HG03457 (cell line): Measurements from ENCODE around the gene SASH3.

Experiments used
- ATAC-seq: cut with Tn5 transposase; IDR thresholded peaks from one replicate; pipeline ENCODE4 v1.9.1; 2021; ENCODE audit warnings: moderate number of reproducible peaks; ENCODE audit not compliant: unreplicated experiment

Gene SASH3

DNA sequence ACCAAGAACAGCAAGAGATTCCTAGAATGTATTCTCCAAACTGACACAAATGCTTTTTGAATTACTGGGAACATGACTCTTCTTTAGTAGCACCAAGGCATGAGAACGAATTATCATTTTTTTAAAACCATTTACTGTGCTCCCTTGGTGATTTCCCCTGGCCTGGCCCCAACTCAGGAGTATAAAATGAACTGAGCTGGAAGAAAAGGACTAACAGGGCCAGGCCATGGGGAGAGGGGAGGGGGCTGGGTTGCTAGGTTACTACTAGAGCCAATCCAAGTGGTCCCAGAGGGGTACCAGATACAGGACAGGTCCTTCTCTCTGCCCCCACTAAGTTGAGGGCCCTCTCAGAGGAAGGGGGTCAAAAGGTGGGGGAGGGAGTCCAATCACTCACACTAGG, 23.1 kb downstream of the SASH3 start:
- ATAC-seq = no peak

DNA sequence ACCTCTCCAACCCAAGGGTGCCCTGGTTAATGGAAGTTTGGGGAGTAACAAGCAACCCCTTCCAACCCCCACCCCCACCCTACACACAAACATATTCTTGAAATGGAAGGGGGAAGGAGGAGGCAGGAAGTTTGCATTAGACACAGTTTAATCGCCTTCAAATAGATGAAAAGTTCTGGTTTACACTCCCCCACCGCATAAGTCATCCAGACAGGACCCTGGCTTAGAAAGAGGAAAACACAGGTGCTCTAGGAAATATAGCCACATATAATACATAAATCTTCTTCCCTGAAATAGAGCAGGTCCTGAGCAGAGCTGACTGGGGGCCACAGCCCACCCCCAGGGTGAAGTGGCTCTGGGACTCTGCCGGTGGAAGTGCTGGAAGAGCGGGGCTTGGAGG, 25.1 kb downstream of the SASH3 start:
- no peak for ATAC-seq

DNA sequence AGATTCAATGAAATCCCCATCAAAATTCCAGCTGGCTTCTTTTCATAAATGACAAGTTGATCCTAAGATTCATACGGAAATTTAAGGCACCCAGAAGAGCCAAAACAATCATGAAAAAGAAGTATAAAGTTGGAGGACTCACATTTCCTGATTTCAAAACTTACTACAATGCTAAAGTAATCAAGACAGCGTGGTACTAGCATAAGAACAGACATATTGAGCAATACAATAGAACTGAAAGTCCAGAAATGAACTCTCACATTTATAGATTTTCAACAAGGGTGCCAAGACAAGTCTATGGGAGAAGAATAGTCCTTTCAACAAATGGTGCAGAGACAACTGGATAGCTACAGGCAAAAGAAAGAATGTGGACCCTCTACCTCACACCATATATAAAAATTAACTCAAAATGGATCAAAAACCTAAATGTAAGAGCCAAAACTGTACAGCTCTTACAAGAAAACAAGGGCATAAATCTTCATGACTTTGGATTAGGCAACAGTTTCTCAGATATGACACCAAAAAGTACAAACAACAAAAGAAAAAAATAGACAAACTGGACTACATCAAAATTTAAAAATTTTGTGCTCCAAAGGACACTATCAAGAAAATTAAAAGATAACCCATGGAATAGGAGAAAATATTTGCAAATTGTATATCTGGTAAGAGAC, 28.5 kb downstream of the SASH3 start:
- ATAC-seq = no peak

DNA sequence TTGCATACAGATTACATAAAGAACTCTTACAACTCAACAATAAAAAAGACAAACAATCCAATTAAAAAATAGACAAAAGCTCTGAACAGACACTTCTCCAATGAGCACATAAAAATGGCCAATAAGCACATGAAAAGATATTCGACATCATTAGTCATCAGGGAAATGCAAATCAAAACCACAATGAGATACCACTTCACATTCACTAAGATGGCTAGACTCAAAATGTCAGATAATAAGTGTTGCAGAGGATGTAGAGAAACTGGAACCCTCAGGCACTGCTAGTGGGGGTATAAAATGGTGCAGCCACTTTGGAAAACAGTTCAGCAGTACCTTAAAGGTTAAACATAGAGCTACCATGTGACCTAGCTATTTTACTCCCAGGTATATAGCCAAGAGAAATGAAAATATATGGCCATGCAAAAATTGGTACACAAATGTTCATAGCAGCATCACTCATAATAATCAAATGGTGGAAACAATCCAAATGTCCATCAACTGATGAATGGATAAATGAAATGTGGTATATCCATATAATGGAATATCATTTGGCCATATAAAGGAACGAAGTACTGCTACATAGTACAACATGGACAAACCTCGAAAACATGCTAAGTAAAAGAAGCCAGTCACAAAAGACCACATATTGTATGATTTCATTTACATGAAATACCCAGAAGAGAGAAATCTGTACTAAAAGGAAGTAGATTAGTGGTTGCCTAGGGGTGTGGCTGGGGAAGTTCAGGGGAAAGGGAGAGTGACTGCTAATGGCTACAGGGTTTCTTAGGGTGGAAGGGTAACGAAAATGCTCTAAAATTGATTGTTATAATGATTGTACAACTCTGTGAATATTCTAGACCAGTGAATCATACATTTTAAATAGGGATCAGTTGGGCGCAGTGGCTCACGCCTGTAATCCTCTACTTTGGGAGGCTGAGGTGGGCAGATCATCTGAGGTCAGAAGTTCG, 29.4 kb downstream of the SASH3 start:
- no peak for ATAC-seq

DNA sequence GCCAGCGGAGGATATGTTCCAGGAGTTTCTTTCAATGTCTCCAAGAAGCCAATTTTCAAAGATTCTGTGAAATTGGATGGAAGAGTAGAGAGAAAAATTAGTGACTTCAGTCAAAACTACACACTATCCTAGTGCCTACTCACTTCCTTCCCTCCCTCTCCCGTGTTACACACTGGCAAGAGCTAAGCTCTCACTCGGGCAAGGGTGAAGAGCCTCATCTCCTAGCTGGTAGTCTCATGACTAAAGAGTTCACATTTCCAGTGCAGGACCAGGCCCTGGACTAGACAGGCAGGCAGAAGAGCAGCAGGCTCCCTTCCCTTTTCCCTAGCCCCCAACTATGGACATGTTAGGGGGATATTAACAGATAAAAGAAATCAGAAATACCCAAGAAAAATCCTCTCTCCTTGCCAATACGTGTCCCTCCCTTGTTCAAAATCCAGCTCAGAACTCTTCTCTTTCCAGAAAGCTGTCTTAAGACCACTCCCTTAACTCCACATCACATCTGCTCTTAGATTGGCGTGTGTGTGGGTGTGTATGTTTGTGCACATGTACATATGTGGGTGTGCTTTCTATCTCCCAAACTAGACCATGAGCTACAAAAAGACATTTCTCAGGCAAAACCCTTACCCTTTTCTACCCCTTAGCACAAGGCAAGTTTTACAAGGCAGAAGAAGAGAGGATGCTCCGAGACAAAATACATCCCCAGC, 34.1 kb downstream of the SASH3 start:
- ATAC-seq = no peak

DNA sequence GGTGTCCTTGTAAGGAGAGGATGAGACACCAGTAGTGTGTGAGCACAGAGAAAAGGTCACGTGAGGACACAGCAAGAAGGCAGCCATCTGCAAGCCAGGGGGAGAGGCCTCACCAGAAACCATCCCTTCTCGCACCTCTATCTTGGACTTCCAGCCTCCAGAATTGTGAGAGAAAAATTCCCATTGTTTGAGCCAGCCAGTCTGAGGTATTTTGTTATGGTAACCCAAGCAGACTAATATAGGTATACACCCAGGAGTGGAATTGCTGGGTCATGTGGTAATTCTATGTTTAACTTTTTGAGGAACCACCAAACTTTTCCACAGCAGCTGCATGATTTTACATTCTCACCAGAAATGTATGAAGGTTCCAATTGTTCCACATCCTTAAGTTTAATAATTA, 38.4 kb downstream of the SASH3 start:
- ATAC-seq = no peak

DNA sequence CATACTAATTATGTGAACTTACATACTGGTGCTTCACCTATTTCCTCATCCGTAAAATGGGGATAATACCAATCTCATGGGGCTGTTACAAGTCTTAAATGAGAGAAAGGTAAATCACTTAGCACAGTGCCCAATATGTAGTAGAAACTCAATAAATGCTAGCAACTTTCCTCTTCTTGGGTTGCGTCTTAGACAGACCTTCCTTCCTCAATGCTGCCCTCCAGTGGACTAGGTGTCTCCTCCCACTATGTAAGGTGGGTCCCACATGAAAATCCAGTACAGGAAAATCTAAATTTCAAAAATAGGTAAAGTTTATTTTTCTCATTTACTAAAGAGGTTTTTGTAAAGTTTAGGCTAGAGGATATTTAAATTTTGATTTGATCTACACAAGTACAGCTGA, 43.4 kb downstream of the SASH3 start:
- no peak for ATAC-seq

DNA sequence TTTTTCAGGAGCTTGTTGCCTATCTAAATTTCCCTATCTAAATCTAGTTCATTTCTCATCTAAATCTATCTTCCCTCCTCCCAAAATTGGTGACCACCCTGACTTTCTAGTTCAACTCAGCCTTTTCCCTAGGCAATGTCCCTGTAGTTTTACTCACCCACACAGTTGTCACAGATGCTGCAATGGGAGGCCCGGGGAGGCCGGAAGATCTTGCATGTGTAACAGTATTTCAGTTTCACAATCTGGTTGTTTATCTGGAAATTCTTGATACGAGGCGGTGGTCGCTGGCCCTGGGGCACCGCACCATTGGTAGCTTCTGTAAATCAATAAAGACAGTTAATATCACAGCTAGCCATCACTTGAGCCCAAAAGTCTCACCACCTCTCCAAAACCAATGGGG, 43.8 kb downstream of the SASH3 start:
- no peak for ATAC-seq

DNA sequence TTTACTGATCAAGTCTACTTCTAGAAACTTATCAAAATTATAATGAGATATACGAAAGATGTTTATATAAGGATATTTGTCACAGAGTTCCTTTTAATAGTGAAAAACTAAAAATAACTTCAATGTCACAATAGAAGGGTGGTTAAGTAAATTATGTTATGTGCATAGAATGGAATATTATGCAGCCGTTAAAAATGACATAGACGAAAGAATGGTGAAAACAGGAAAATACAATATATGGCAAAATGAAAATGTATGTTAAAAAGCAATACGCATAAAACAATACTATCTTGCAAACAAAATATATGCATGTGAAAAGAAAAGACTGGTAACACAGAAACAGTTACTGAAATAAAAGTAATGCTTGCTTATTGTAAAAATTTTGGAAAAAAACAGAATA, 44.9 kb downstream of the SASH3 start:
- no peak for ATAC-seq

DNA sequence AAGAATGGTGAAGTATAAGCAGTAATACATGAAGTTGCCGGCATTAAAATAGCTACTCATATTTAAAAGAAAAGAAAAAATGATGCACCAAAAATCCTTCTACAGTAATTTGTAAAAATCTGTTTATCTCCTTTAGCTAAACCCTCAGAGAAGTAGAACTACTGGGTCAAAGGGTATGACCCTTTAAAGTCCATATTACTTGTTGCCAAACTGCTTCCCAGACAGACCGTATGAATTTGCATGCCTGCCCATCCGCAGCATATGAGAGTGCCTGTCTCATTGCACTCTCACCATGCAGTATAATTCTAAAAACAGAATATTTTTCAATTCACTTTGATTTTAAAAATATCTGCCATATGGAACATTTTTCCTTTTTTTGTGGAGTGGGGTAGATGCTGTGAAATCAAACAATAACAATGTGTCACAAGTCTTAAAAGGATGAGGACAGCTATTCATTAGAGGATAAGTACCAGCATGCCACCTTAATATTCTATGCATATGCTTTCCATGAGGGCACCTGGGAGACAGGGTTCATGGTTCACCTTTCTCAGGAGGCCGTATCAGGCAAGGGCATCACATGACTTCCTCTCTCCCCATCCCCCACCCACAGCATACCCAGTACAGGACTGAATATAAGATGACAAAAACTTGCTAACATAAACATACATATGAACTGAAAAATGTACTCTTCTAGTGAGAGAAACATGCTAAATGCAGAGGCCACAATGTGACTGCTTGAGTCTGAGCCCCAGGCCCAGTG, 46.2 kb downstream of the SASH3 start:
- no peak for ATAC-seq

DNA sequence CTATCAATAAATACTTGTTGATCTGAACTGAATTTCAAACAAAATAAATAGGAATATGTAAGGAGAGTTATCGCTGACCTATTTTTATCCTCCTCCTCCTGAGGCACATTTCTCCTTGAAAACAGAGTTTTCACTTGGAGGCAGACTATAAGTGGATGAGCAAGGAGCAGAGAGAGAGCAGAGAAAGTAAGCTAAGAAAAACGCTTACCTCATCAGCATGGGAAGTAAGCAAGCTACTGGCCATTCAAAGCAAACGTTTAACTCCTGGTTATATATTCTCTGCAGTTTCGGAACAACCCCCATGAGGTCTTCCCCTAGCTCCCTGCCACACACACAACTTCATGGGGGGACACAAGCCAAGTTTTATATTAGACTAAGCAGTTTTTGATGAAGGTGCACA, 50.7 kb downstream of the SASH3 start:
- ATAC-seq = no peak

DNA sequence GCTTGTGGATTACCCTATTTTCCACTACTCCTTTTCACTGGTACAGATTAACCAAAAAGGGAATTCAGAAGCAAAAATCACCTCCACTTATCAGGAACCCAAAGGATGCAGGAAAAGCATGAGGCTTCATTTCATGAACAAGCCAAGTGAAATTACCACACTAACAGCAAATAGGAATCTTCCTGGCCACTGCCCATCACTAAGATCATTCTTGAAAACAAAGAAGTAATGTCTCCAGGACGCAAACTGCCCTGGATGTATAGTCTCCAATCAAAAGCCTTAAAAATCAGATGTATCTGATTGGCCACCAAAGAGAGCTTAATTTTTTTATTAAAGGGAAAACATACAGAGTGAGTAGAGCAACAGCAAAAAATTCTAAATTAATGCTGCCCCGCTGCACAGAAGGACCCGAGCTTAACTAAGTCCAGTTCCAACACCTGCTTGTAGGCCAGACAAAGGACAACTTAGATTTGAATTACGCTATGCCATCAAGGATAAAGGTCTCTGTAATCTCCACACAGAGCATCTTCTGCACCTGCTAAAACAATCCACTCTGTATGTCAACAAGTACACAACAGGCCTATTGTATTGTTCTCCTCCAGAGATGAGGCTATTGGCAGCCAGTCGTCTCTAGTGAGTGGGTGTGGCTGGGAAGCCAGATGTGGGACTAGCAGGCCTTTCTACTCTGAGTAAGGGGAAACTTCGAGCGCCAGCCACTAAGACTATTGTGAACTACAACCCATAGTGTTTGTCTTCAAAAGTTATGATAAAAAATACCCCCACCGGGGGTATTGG, 51.5 kb downstream of the SASH3 start:
- ATAC-seq = no peak

DNA sequence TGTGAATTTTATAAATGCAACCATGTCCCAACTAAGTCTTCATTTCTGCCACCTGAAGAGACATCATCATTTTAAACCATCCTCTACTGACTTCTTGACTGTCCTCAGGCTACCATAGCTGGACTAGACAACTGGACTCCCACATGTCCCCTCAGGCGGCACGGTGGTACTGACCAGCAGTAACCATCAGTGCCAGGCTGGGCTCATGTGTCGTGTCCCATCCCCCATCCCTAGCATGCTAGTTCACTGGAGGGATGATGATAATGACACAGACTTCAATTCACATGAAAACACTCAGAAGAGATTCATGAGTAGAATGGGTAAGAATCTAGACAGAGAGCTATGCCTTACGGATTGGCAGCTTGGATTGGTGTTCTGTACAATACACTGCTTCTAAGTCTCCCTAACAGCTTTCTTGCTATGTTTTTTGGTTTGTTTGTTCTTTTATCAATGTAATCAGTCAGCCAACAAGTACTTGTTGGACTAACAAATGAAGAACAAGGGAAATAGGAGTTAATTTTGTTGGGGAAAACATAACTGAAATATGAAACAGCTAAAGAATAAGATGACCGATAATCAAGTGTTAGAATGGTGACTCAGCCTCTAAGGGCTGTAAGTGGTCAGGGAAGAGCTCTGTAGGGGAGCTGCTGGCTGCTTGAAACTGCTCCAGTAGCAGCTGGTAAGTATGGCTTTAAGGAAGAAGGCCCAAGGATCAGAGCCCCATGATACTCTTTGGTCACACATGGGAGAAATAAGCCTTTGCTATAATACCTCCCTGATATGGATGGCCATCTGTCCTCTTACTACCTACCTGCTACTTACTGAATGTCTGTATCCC, 53.6 kb downstream of the SASH3 start:
- ATAC-seq = no peak

DNA sequence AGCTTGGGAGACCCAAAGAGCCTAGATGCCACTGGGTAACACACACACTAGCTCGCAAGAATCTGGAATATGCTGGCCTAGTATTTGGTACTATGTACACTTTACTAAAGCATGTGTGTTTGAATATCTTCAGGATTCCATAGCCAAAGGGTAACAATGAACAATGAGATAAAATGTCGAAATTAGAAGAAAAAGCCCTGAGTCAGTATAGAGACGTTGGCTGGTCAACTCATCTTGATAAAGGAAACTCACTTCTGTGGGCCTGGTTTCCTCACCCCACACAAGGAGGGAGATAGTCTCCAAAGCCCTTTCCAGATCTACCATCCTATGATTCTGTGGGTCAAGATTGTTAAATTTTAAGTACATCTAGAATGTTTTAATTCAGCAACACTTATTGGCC, 57.1 kb downstream of the SASH3 start:
- no peak for ATAC-seq

DNA sequence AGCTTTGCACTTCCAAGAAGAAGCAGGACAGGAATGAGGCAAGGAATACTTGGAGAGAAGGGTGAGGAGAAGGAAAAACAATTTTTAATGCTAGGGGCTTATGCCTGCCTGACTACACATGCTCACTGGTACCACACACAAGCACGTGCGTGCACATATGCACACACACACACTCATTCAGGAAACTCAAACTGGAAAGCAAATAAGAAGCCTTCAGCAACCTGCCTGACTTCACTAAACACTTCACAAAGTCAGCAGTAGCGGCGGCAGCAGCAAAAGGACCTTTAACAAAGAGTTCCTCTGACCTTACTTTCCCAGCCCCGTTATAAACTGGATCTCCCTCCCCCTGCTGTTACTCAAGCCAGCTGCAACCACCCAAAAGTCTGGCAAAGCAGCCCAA, 60.6 kb downstream of the SASH3 start:
- ATAC-seq = no peak

DNA sequence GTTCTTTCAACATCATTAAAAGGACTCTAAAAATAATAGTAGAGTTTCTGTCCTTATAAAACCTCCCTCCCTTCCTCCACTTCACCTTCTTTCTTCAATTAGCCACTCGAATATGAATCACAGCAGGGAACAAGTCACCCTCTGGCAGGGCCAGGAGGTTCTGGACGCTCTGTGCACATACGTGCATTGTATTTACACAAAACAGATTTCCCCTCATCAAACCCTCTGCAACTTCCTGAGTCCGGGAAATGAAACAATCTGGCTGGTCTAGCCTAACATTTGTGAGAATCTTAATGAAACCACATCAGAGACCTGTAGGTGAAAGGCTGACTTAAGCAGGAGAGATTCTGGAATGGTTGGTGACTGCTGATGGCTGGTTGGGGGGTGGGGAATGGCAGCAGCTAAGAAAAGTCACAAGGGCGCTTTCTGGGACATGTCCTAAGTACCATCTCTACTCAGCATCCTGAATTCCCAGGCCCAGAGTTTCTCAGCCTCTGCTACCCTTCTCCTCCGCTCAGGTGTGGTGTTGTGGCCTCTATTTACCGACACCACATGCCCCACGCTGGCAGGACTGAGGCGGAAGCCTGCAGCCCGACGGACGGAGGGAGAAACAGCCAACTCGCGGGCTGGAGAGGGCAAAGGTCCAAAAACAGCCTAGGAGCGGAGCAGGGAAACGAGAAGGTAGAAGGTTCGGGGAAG, 62.9 kb downstream of the SASH3 start:
- ATAC-seq = no peak

DNA sequence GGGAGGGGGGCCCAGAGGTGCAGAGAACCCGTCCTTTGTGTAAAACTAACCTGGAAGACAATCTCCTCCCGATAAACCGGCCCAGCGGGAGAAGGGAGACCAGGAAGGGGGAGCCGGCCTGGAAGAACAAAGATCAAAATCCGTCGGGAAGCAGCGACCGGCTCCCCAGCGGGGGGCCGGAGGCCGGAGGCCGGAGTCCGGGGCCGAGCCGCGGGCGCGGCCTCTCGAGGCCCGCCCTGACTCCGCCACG, 63.4 kb downstream of the SASH3 start:
- ATAC-seq = no peak

DNA sequence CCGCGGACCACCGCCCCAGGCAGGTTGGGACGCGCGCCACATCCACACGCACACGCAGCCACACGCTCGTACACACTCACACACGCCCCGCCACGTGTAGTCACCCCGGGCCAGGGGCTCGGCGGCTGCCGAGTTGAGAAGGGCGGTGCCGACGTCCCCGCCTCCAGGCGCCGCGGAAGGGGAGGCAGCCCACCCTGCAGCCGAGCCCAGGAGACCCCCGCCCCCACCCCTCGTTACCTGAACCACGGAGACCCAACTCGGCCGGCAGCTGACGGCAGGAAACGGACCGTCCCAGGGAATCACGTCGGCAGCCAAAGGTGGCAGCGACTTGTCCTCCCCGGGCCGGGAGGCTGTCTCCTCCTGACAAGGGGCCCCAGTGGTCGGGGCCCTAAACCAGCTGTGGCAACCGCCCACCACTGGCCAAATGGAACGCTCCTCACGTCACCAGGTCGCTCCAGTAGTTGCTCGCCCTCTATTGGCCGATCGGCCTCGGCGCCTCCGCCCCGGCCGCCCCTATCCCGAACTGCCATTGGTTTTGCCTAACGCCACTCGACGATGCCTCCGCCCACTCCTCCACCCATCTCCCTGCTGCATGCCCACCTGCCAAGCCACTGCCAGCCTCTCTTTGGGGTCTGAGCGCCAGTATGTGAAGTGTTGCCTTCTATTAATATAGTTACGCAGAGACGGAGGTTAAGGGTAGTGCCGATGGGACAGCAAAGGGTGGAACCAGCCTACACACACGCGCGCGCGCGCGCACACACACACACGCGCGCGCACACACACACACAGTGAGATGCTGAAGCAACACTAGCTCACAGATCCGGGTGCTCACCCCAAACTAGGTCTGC, 63.9 kb downstream of the SASH3 start, which contains the start of gene ZDHHC9:
TSS of gene ZDHHC9 (minus strand) at position 428 of the 848 bp plus-strand sequence. CDS start 1,941 bp downstream, outside the sequence.
- ATAC-seq = peak; percentile 100
